Measurements from ENCODE around the gene RBM20. TPM values are rescaled to one million over a fixed set of nuclear protein-coding genes. Genes with fewer than 3 reads are reported as not detected.

Gene RBM20
- total RNA-seq, 1 experiment from 2014 or later: 0.10 TPM

GRCh38 chr10:110782616-110783015, 138.5 kb downstream of the RBM20 start:
- ATAC-seq: no peak
- POLR2A ChIA-PET: no interaction called here
- no peak for DNase-seq (ENCODE audit: low read depth, low spot score)
- no peaks in the 10 kb centered on the region for H3K4me1 ChIP-seq (ENCODE audit: control insufficient read depth, insufficient read depth, low read length)
- H3K36me3 ChIP-seq (ENCODE audit: control insufficient read depth, insufficient read depth, low read length): no peaks in the 10 kb centered on the region
- CTCF ChIA-PET: no interaction called here
- no peak for TF ChIP-seq TCF7L2 (IDR thresholded peaks at IDR 0.05; ENCODE audit: low read depth, low read length)
- no peak for TF ChIP-seq CTCF (IDR thresholded peaks at IDR 0.05)
- TF ChIP-seq POLR2AphosphoS5 (IDR thresholded peaks at IDR 0.05; ENCODE audit: low read depth, low read length): no peak
- no peak for TF ChIP-seq REST (IDR thresholded peaks at IDR 0.05; ENCODE audit: insufficient read depth in 1 of 2, low read depth in 2 of 2, low read length in 1 of 2)
- TF ChIP-seq SIN3A (IDR thresholded peaks at IDR 0.05; ENCODE audit: borderline replicate concordance, insufficient read depth, low read depth, low read length): no peak
- no TSS peak for BruUV-seq (replicated peaks)
- in situ Hi-C loops (cut with HindIII; ENCODE audit: low pct_unique_long_range_greater_than_20kb, low sequenced_read_pairs) (no loop called here), intact Hi-C loops (cut with micrococcal nuclease; ENCODE audit: unreplicated experiment) (no loop called here)
- no peak overlapping the region for H3K4me3 ChIP-seq (ENCODE audit: low read depth in 2 of 2, low read length in 2 of 2)
- H3K9me3 ChIP-seq (ENCODE audit: control insufficient read depth, insufficient read depth, low read depth, low read length): no peaks in the 10 kb centered on the region
- no peak overlapping the region for H3K27ac ChIP-seq (ENCODE audit: low read length)
- H3K27me3 ChIP-seq (ENCODE audit: control insufficient read depth, insufficient read depth, low read length): peaks cover 9% of the 10 kb centered on the region

- peaks cover 8% of the 10 kb centered on the region for H3K27me3 ChIP-seq (ENCODE audit: control insufficient read depth, insufficient read depth, low read length)
- POLR2A ChIA-PET: no interaction called here
- no peaks in the 10 kb centered on the region for H3K9me3 ChIP-seq (ENCODE audit: control insufficient read depth, insufficient read depth, low read depth, low read length)
- H3K4me3 ChIP-seq (ENCODE audit: low read depth in 2 of 2, low read length in 2 of 2): no peak overlapping the region
- in situ Hi-C loops (cut with HindIII; ENCODE audit: low pct_unique_long_range_greater_than_20kb, low sequenced_read_pairs): no loop called here
- H3K36me3 ChIP-seq (ENCODE audit: control insufficient read depth, insufficient read depth, low read length): no peaks in the 10 kb centered on the region
- no peaks in the 10 kb centered on the region for H3K4me1 ChIP-seq (ENCODE audit: control insufficient read depth, insufficient read depth, low read length)
- intact Hi-C loops (cut with micrococcal nuclease; ENCODE audit: unreplicated experiment): no loop called here
- no peak for ATAC-seq
- CTCF ChIA-PET: no interaction called here
- TF ChIP-seq POLR2AphosphoS5 (IDR thresholded peaks at IDR 0.05; ENCODE audit: low read depth, low read length) (no peak), TCF7L2 (IDR thresholded peaks at IDR 0.05; ENCODE audit: low read depth, low read length) (no peak), CTCF (IDR thresholded peaks at IDR 0.05) (no peak), REST (IDR thresholded peaks at IDR 0.05; ENCODE audit: insufficient read depth in 1 of 2, low read depth in 2 of 2, low read length in 1 of 2) (no peak), SIN3A (IDR thresholded peaks at IDR 0.05; ENCODE audit: borderline replicate concordance, insufficient read depth, low read depth, low read length) (no peak)
- H3K27ac ChIP-seq (ENCODE audit: low read length): no peak overlapping the region
- no TSS peak for BruUV-seq (replicated peaks)
- DNase-seq (ENCODE audit: low read depth, low spot score): no peak
These were observed 139.5 kb downstream of the RBM20 start for GRCh38 chr10:110783509-110784107.

Measured in Panc1 (cell line).